ES-I3 (cell line): ENCODE data around the gene LDLRAD4.

Source experiments
- H3K36me3 ChIP-seq: 2 replicates; pipeline ENCODE4 v1.6.1; 2013; ENCODE audit warnings: mild to moderate bottlenecking, low read length, control low read depth, moderate library complexity; ENCODE audit not compliant: insufficient read depth
- H3K4me1 ChIP-seq: 2 replicates; pipeline ENCODE4 v1.6.1; 2013; ENCODE audit warnings: mild to moderate bottlenecking, control low read depth, low read length; ENCODE audit not compliant: insufficient read depth
- H3K9ac ChIP-seq: 2 replicates; pipeline ENCODE4 v1.6.1; 2013; ENCODE audit warnings: low read depth, mild to moderate bottlenecking, low read length, moderate library complexity
- H3K9me3 ChIP-seq: 2 replicates; pipeline ENCODE4 v1.6.1; 2013; ENCODE audit warnings: mild to moderate bottlenecking, low read length, moderate library complexity; ENCODE audit not compliant: control insufficient read depth, insufficient read depth

LDLRAD4 gene

GRCh38 chr18:13186687-13187086, 31.9 kb upstream of the LDLRAD4 start:
- no peaks in the 10 kb centered on the region; the same call in 1 of the 2 replicates for H3K9me3 ChIP-seq
- peaks cover 4% of the 10 kb centered on the region; the same call in 1 of the 2 replicates for H3K4me1 ChIP-seq
- H3K36me3 ChIP-seq: no peaks in the 10 kb centered on the region
- H3K9ac ChIP-seq: no peak overlapping the region

DNA sequence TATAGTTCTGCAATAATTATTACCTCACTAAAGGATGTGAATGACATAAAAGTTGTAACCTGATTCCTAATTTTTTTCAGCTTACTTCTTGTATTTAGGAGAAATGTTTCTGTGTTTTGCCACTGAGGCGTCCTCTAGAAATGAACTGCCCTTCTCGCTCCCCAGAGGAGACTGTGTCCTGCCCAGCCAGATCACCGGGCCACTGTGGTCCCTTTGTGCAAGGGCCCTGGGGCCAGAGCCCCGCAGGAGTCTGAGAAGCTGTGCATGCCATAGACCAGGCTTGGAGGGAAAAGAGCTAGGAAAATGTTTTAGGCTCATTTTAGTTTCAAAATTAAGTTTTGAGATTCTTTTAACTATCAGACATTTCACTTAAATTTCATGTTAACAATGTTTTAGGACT, 31.1 kb upstream of the LDLRAD4 start:
- H3K4me1 ChIP-seq: peaks cover 4% of the 10 kb centered on the region; the same call in 1 of the 2 replicates
- no peak overlapping the region for H3K9ac ChIP-seq
- no peaks in the 10 kb centered on the region; the same call in 1 of the 2 replicates for H3K9me3 ChIP-seq
- H3K36me3 ChIP-seq: no peaks in the 10 kb centered on the region

DNA sequence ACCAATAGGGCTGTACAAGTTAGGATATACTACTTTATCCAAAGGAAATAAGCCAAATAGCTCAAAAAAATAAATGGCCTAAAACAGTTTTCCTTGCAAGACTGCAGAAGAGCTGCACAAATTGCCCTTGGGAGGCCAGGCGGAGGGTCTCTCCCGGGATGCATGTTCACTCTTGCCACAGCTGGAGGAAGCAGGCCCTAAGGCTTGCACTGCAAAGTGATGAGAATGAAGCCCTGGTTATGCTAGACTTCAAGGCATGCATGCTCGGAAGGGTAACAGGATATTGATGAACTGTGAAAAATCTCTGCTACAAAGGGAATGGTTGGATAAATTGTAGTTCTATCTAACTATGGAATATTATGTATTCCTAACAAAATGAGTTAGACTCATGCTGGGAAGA, 27.5 kb upstream of the LDLRAD4 start:
- no peaks in the 10 kb centered on the region for H3K9me3 ChIP-seq
- H3K4me1 ChIP-seq: peaks cover 4% of the 10 kb centered on the region; the same call in 1 of the 2 replicates
- no peak overlapping the region for H3K9ac ChIP-seq
- no peaks in the 10 kb centered on the region for H3K36me3 ChIP-seq

GRCh38 chr18:13191779-13192178, 26.8 kb upstream of the LDLRAD4 start:
- H3K4me1 ChIP-seq: peaks cover 4% of the 10 kb centered on the region; the same call in 1 of the 2 replicates
- no peaks in the 10 kb centered on the region for H3K9me3 ChIP-seq
- H3K36me3 ChIP-seq: no peaks in the 10 kb centered on the region
- H3K9ac ChIP-seq: no peak overlapping the region

GRCh38 chr18:13192970-13193369, 25.6 kb upstream of the LDLRAD4 start:
- peaks cover 4% of the 10 kb centered on the region; the same call in 1 of the 2 replicates for H3K4me1 ChIP-seq

DNA sequence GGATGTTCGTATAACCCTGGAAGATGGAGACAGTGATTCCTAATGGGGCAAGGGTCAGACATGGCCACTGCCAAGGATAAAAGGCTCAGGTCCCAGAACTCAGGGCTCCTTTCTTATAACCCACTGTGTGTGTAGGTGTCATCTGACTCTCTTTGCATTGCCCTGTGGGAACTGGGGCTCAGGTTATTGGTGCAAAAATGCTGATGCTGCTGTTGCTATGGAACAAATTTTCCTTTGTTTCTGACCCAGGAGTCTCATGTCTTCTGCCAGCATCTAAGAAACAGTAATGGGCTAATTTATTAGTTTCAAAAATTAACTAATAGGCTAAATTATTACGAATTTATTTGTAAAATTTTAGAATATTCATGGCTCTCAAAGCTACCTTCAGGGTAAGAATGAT, 24.3 kb upstream of the LDLRAD4 start:
- peaks cover 4% of the 10 kb centered on the region; the same call in 1 of the 2 replicates for H3K4me1 ChIP-seq
- peaks cover 4% of the 10 kb centered on the region for H3K9me3 ChIP-seq
- H3K36me3 ChIP-seq: no peaks in the 10 kb centered on the region
- no peak overlapping the region for H3K9ac ChIP-seq

More at GRCh38 chr18:13192970-13193369, 25.6 kb upstream of the LDLRAD4 start:
- Histone ChIP-seq H3K9me3 (no peaks in the 10 kb centered on the region), H3K36me3 (no peaks in the 10 kb centered on the region), H3K9ac (no peak overlapping the region)

DNA sequence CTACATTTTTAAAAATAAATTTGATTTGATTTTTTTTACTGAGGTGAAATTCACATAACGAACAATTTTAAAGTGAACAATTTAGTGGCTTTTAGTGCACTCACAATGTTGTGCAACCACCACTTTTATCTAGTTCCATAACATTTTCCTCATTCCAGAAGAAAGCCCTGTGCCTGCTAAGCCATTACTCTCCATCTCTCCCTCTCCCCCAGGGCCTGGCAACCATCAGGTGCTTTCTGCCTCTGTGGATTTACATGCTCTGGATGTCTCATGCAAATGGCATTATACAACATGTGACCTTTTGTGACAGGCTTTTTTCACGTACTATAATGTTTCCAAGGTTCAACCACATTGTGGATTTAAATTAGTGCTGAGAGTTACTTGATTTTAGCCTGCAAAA, 19.9 kb upstream of the LDLRAD4 start:
- Histone ChIP-seq H3K4me1 (no peaks in the 10 kb centered on the region), H3K9ac (no peak overlapping the region), H3K36me3 (no peaks in the 10 kb centered on the region), H3K9me3 (peaks cover 6% of the 10 kb centered on the region)

- peaks cover 6% of the 10 kb centered on the region for H3K9me3 ChIP-seq
- no peaks in the 10 kb centered on the region for H3K36me3 ChIP-seq
- H3K4me1 ChIP-seq: no peaks in the 10 kb centered on the region
- H3K9ac ChIP-seq: no peak overlapping the region
These were observed 19.4 kb upstream of the LDLRAD4 start for GRCh38 chr18:13199169-13199568.

- peaks cover 6% of the 10 kb centered on the region for H3K9me3 ChIP-seq
- H3K4me1 ChIP-seq: no peaks in the 10 kb centered on the region
- no peaks in the 10 kb centered on the region for H3K36me3 ChIP-seq
- no peak overlapping the region for H3K9ac ChIP-seq
These were observed 17.3 kb upstream of the LDLRAD4 start for GRCh38 chr18:13201292-13201691.

DNA sequence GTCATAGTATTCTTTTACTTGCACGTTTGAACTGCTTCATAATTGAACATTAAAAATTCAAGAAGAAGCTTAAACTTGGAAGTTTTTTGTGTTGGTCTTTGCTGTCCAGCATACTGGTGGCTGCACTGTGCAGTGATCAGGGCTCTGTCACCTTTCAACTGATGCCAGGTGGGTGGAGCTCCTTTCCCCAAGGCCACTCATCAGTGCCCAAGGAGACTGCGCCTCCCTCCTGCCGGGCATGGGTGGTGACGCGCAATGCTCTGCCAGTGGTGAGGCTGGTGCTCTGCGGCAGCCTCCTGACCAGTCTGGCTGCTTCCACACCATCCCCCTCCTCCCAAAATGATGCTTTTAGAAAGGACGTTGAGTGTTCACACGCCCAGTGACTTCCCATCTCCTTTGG, 16.0 kb upstream of the LDLRAD4 start:
- H3K36me3 ChIP-seq: no peaks in the 10 kb centered on the region
- peaks cover 6% of the 10 kb centered on the region for H3K9me3 ChIP-seq
- no peaks in the 10 kb centered on the region for H3K4me1 ChIP-seq
- H3K9ac ChIP-seq: no peak overlapping the region

DNA sequence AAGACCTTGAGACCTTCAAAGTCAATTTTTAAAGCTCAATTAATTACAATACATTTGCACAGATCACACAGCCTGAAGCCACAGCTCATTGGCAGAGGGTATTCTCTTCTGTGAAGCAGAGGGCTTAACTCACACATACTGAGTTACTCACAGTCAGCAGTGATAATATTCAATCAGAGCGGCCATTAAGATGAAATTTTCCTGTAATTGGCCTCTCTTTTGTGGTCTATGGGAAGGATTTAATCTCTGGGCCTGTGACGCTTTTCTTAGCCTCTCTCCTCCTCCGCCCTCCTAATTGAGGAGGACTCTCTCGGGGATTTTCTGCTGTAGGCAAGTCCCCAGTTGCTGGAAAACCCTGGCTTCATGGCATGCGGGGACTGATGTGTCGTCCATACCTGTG, 12.3 kb upstream of the LDLRAD4 start:
- H3K9ac ChIP-seq: no peak overlapping the region
- no peaks in the 10 kb centered on the region for H3K4me1 ChIP-seq
- H3K9me3 ChIP-seq: no peaks in the 10 kb centered on the region
- no peaks in the 10 kb centered on the region for H3K36me3 ChIP-seq

DNA sequence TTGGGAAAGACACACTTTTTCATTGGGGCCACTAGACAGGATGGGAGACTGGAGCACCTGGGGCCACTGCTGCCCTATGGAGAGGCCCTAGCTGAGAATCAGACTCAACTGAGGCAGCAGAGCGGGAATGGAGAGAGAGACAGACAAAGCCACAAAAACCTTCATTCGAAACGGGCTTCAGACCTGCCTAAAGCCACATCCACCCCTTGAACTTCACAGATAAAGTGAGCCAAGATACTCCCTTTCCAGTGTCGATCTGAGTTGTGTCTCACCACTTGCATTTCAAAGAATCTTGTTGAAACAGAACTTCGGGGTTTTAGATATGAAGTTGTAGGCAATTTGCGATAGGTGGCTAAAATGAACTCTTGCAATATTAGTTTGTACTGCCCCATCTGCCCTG, 11.3 kb upstream of the LDLRAD4 start:
- H3K9me3 ChIP-seq: no peaks in the 10 kb centered on the region
- H3K9ac ChIP-seq: no peak overlapping the region

GRCh38 chr18:13211534-13211933, 7.0 kb upstream of the LDLRAD4 start:
- no peaks in the 10 kb centered on the region for H3K9me3 ChIP-seq
- no peaks in the 10 kb centered on the region for H3K36me3 ChIP-seq
- H3K9ac ChIP-seq: no peak overlapping the region
- no peaks in the 10 kb centered on the region for H3K4me1 ChIP-seq

More for the DNA sequence above, 11.3 kb upstream of the LDLRAD4 start:
- no peaks in the 10 kb centered on the region for H3K36me3 ChIP-seq
- no peaks in the 10 kb centered on the region for H3K4me1 ChIP-seq

DNA sequence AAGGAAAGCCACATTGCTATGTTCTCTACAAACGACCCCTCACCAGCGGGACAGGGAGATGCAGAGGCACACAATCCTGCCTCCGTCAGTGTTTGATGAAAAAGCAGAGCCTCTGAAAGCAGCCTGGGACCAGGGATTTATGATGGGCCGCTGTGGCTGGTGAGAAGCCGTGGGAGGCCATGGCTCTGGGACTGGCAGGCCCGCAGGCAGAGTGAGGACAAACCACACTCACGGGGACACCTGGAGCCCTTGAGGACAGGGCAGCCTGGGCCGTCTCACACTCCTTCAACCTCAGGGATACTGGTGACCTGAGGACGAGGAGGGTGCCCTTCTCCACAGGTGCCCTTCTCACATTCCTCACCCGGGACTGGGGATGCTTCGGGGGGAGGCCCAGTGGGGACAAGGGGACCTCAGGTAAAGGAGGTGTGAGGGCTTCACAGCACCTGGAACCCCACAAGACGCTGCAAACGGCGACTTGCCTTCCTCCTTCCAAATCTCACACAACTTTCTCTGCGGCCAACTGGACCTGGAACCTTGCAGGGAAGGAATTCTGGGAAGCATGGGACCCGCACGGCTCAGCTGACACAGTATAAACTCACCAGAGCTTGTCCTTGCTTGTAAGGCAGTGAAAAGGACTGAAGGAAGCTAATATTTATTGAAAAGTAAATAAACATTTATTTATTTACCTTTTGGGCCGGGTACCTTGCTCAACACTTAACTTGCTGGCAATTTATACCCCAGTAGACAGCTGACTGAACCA, 5.3 kb upstream of the LDLRAD4 start:
- H3K9me3 ChIP-seq: no peaks in the 10 kb centered on the region
- H3K4me1 ChIP-seq: no peaks in the 10 kb centered on the region; the same call in 1 of the 2 replicates
- no peak overlapping the region for H3K9ac ChIP-seq
- no peaks in the 10 kb centered on the region for H3K36me3 ChIP-seq

DNA sequence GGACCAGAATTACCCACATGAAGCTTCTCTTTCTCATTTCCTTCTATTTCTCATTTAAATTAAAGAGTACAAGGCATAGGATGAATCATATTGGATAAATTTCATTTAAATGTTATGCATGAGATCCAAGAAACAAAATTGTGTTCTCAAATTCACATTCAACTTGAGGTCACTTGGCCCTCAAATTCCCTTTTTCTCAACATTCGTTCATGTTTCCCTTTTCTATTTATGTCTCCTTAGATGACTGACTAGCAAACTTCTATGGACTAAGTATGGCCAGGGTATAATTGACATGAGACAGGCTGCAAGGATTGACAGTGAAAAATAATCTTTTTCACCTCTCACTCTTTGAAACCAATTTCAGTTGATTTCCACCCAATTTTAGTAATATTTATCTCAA, 4.0 kb upstream of the LDLRAD4 start:
- Histone ChIP-seq H3K36me3 (no peaks in the 10 kb centered on the region), H3K4me1 (no peaks in the 10 kb centered on the region; the same call in 1 of the 2 replicates), H3K9me3 (no peaks in the 10 kb centered on the region), H3K9ac (no peak overlapping the region)
